ENCODE results near the gene MYEF2.

GRCh38 chr15:48145923-48146322, 32.2 kb downstream of the MYEF2 start:
- TF ChIP-seq CTBP1 (IDR thresholded peaks at IDR 0.05; ENCODE audit: borderline replicate concordance): no peak
- no peak for TF ChIP-seq ARNT (IDR thresholded peaks at IDR 0.05)
